Muscle layer of duodenum (tissue), 2 donors: Measurements from ENCODE around the gene RAB36.

Source experiments
- H3K27ac ChIP-seq: one replicate; pipeline ENCODE4 v1.7.0; 2013; ENCODE audit warnings: mild to moderate bottlenecking, low read length
- H3K27me3 ChIP-seq: one replicate; pipeline ENCODE4 v1.7.0; 2013; ENCODE audit warnings: low read depth, mild to moderate bottlenecking, control low read depth, low read length
- H3K36me3 ChIP-seq, 2 donors: one replicate each; pipeline ENCODE4 v1.7.0; 2013; ENCODE audit warnings: low read length in 2 of 2, control low read depth in 1 of 2, mild to moderate bottlenecking in 1 of 2; ENCODE audit not compliant: insufficient read depth in 2 of 2, control insufficient read depth in 1 of 2
- H3K4me1 ChIP-seq, 2 donors: one replicate each; pipeline ENCODE4 v1.7.0; 2013; ENCODE audit warnings: low read length in 2 of 2, mild to moderate bottlenecking in 2 of 2, control low read depth in 1 of 2, moderate library complexity in 1 of 2; ENCODE audit not compliant: insufficient read depth in 2 of 2, control insufficient read depth in 1 of 2
- H3K4me3 ChIP-seq, 2 donors: one replicate each; pipeline ENCODE4 v1.7.0; 2013; ENCODE audit warnings: low read length in 2 of 2, low read depth in 1 of 2, mild to moderate bottlenecking in 1 of 2
- H3K9me3 ChIP-seq, 2 donors: one replicate each; pipeline ENCODE4 v1.7.0; 2013; ENCODE audit warnings: low read length in 2 of 2, control low read depth in 1 of 2, mild to moderate bottlenecking in 1 of 2; ENCODE audit not compliant: control insufficient read depth in 1 of 2
- donor health status: healthy.

Gene RAB36

DNA sequence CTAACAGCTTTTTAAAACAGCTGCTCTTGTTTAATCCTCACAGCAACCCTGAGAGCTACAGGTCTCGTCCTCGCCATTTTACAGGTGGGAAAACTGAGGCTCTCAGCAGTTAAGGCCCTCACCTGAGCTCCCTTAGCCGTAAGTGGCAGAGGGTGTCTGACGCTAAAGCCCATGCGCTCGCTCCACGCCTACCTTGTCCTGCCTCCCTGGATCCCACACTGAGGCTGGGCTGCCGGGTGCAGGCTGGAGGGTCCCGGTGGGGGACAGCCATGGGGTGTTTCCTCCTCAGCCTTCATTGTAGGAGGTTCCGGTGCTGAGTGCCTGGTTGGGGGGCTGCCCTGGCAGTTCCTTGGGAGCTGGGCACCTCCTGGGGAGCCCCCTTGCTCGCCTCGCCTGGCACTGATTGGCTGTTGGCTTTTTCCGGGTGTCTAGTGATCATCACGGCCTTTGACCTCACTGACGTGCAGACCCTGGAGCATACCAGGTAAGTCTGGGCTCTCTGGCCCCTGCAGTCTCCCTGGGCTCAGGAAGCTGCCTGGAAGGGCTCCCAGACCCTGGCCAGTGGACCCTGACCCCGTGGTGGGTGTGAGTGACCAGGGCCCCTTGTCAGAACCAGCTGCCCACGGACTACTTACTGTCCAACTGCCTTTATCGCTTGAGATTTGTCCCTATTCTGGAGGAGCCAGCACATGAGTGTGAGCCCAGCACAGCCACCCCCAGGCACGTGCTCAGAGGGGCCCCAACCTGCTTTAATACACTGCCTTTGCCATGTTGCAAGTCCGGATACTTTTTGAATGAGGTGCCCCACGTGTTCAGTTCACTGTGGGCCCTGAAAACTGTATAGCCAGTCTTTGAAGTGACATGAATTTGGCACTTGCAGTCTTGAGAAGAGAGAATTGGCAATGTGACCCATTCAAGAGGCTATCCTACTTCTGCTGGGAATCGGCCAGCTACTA lies 12.6 kb downstream of the RAB36 start:
- H3K4me1 ChIP-seq = no peaks in the 10 kb centered on the region
- no peak overlapping the region for H3K4me3 ChIP-seq
- H3K27me3 ChIP-seq = no peaks in the 10 kb centered on the region
- H3K9me3 ChIP-seq = no peaks in the 10 kb centered on the region
- H3K36me3 ChIP-seq = peaks cover 0 to 11% of the 10 kb centered on the region in 2 donors
- H3K27ac ChIP-seq = no peak overlapping the region

GRCh38 chr22:23158516-23159290 lies 13.4 kb downstream of the RAB36 start:
- Histone ChIP-seq H3K27me3 (no peaks in the 10 kb centered on the region), H3K4me3 (no peak overlapping the region), H3K27ac (no peak overlapping the region), H3K9me3 (no peaks in the 10 kb centered on the region), H3K36me3 (peaks cover 0 to 11% of the 10 kb centered on the region in 2 donors), H3K4me1 (no peaks in the 10 kb centered on the region)

- Histone ChIP-seq H3K27ac (no peak overlapping the region), H3K4me3 (no peak overlapping the region), H3K27me3 (no peaks in the 10 kb centered on the region), H3K9me3 (no peaks in the 10 kb centered on the region), H3K4me1 (no peaks in the 10 kb centered on the region), H3K36me3 (peaks cover 0 to 11% of the 10 kb centered on the region in 2 donors)
Observed at GRCh38 chr22:23159291-23159630, 14.0 kb downstream of the RAB36 start.

DNA sequence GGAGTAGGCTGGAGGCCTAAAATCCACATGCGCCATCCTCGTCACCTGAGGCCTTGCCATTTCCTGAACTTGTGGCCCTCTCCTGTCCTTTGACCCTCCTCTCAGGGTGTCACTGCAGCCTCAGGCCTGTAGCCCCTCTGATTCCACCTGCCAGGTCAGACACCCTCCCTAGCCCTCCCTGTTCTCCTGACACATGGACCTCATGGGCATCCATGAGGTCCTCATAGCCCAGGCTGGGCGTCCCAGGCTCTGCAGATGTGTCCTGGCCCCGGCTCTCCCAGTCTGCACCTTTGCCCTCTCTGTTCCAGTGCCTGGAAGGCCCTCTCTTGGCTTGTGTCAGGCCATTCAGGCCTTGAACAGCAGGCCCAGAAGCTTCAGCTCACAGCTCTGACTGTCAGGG lies 15.8 kb downstream of the RAB36 start:
- H3K4me1 ChIP-seq = no peaks in the 10 kb centered on the region
- no peak overlapping the region for H3K27ac ChIP-seq
- H3K27me3 ChIP-seq = no peaks in the 10 kb centered on the region
- H3K9me3 ChIP-seq = no peaks in the 10 kb centered on the region
- H3K4me3 ChIP-seq = no peak overlapping the region
- H3K36me3 ChIP-seq = peaks cover 0 to 11% of the 10 kb centered on the region in 2 donors

- Histone ChIP-seq H3K9me3 (no peaks in the 10 kb centered on the region), H3K36me3 (peaks cover 0 to 11% of the 10 kb centered on the region in 2 donors), H3K4me1 (no peaks in the 10 kb centered on the region), H3K27me3 (no peaks in the 10 kb centered on the region), H3K4me3 (no peak overlapping the region), H3K27ac (no peak overlapping the region)
Observed at GRCh38 chr22:23161574-23161973, 16.3 kb downstream of the RAB36 start.

DNA sequence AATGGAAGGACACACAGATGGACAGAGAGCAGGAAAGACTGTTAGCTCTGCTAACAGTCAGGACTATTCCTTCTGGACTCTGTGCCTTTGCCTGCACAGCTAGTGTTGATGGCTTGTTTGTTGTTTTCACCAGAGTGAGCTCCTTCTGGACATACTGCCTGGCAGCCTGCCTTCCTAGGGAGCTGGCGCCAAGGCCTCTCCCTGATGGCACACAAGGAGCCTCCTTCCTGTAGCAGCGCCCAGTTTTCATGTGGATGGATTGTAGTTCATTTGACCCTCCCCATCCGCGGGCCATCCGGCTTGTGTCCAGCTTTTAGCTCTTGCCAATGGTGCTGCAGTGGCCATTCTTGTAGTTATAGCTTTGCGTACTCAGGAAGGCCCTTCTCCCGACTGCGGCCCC lies 18.4 kb downstream of the RAB36 start:
- no peaks in the 10 kb centered on the region for H3K27me3 ChIP-seq
- H3K4me1 ChIP-seq = no peaks in the 10 kb centered on the region
- no peak overlapping the region for H3K27ac ChIP-seq
- no peaks in the 10 kb centered on the region for H3K9me3 ChIP-seq
- no peak overlapping the region for H3K4me3 ChIP-seq
- H3K36me3 ChIP-seq = peaks cover 0 to 8% of the 10 kb centered on the region in 2 donors

DNA sequence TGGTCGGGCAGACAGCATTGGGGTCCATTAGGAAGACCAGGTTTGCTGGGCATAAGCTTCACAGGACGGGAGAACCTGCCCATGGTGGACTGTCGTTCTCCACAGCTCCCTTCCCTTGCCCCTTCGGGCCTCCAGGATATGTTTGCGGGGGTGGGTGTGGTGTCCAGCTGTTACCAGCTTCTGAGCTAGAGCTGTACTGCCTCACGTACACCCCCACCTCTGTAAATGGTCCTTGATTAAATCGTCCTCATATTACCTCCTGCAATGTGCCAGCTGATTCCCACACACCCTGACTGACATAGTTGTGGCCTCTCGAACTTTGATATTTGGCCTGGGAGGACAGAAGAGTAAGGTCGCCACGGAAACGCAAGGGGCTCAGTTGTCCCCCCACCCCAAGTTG lies 18.8 kb downstream of the RAB36 start:
- Histone ChIP-seq H3K9me3 (no peaks in the 10 kb centered on the region), H3K36me3 (peaks cover 0 to 3% of the 10 kb centered on the region in 2 donors), H3K27me3 (no peaks in the 10 kb centered on the region), H3K4me3 (no peak overlapping the region), H3K27ac (no peak overlapping the region), H3K4me1 (no peaks in the 10 kb centered on the region)

GRCh38 chr22:23166042-23166831 lies 21.0 kb downstream of the RAB36 start:
- no peaks in the 10 kb centered on the region for H3K4me1 ChIP-seq
- no peak overlapping the region for H3K4me3 ChIP-seq
- H3K27me3 ChIP-seq = no peaks in the 10 kb centered on the region
- H3K9me3 ChIP-seq = no peaks in the 10 kb centered on the region
- H3K27ac ChIP-seq = no peak overlapping the region
- H3K36me3 ChIP-seq = no peaks in the 10 kb centered on the region

- Histone ChIP-seq H3K4me1 (no peaks in the 10 kb centered on the region), H3K9me3 (no peaks in the 10 kb centered on the region), H3K27me3 (no peaks in the 10 kb centered on the region), H3K4me3 (no peak overlapping the region), H3K27ac (no peak overlapping the region), H3K36me3 (no peaks in the 10 kb centered on the region)
Observed at GRCh38 chr22:23166841-23167616, 21.8 kb downstream of the RAB36 start.

GRCh38 chr22:23168391-23169042 lies 23.2 kb downstream of the RAB36 start:
- Histone ChIP-seq H3K9me3 (no peaks in the 10 kb centered on the region), H3K27me3 (no peaks in the 10 kb centered on the region), H3K36me3 (no peaks in the 10 kb centered on the region), H3K4me3 (no peak overlapping the region), H3K4me1 (no peaks in the 10 kb centered on the region), H3K27ac (no peak overlapping the region)
